Measurements from ENCODE around the gene HBB.

Gene HBB

DNA sequence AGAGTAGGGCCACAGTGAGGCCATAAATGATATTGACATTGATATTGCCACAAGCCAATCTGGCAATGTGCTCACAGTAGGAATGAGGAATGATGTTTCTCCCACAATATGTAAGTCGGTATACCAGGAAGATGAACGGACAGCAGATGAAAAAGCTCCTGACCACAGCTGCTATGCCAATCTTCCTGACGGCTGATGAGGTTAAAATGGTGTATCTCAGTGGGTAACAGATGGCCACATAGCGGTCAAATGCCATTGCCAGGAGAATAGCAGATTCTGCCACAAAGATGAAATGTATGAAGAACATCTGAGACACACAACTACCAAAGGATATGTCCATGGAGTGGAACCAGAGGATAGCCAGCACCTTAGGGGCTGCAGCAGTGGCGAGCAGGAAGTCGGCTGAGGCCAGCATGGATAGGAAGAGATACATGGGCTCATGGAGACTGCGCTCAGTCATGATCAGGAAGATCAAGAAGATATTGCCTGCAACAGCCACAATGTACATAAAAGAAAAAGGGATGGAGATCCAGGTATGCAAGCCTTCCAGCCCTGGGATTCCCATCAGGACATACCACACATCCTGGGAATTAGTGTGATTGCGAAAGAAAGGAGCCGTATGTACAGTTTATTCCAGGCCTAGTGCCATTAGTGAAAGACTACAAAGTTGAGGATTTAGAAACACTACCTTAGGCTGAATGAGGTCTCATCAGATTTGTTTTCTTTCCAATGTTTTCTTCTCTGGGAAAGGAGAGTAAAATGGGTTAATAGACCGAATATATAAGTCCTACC lies 48.6 kb downstream of the HBB start:
- no peak for TF ChIP-seq POLR2A (IDR thresholded peaks at IDR 0.05; ENCODE audit: low read depth, low read length)

More for the DNA sequence above, 48.6 kb downstream of the HBB start:
- FAIRE-seq (no peak), DNase-seq (ENCODE audit: insufficient read length, low spot score) (no peak)

All from H54 (cell line).